Measurements from ENCODE around the gene DCUN1D2.
"Not testable (repeated sequence)": the region's sequence is repeated elsewhere in the genome, so short reads cannot be mapped to it uniquely, and the experiment has no call there.

Gene DCUN1D2

GRCh38 chr13:113443991-113444390, 46.5 kb downstream of the DCUN1D2 start:
- H3K4me3 ChIP-seq (ENCODE audit: control insufficient read depth, low read depth, low read length) = no peak overlapping the region
- DNase-seq (ENCODE audit: low read depth) = no peak
- no peak for TF ChIP-seq CTCF (IDR thresholded peaks at IDR 0.05; ENCODE audit: control insufficient read depth, insufficient read depth, low read depth, low read length, missing control alignments)

GRCh38 chr13:113442985-113443362, 47.5 kb downstream of the DCUN1D2 start:
- no peak for TF ChIP-seq CTCF (IDR thresholded peaks at IDR 0.05; ENCODE audit: control insufficient read depth, insufficient read depth, low read depth, low read length, missing control alignments)
- no peak overlapping the region for H3K4me3 ChIP-seq (ENCODE audit: control insufficient read depth, low read depth, low read length)
- DNase-seq (ENCODE audit: low read depth) = no peak

GRCh38 chr13:113442354-113442984, 48.0 kb downstream of the DCUN1D2 start:
- no peak overlapping the region for H3K4me3 ChIP-seq (ENCODE audit: control insufficient read depth, low read depth, low read length)
- TF ChIP-seq CTCF (IDR thresholded peaks at IDR 0.05; ENCODE audit: control insufficient read depth, insufficient read depth, low read depth, low read length, missing control alignments) = no peak
- no peak for DNase-seq (ENCODE audit: low read depth)

- H3K4me3 ChIP-seq (ENCODE audit: control insufficient read depth, low read depth, low read length) = no peak overlapping the region
- no peak for DNase-seq (ENCODE audit: low read depth)
- no peak for TF ChIP-seq CTCF (IDR thresholded peaks at IDR 0.05; ENCODE audit: control insufficient read depth, insufficient read depth, low read depth, low read length, missing control alignments)
Observed at GRCh38 chr13:113441661-113442060, 48.9 kb downstream of the DCUN1D2 start.

- no peak for DNase-seq (ENCODE audit: low read depth)
- no peak for TF ChIP-seq CTCF (IDR thresholded peaks at IDR 0.05; ENCODE audit: control insufficient read depth, insufficient read depth, low read depth, low read length, missing control alignments)
- no peak overlapping the region for H3K4me3 ChIP-seq (ENCODE audit: control insufficient read depth, low read depth, low read length)
Observed at GRCh38 chr13:113437408-113438010, 53.0 kb downstream of the DCUN1D2 start.

GRCh38 chr13:113436866-113437265, 53.6 kb downstream of the DCUN1D2 start:
- not testable (repeated sequence) for DNase-seq (ENCODE audit: low read depth); H3K4me3 ChIP-seq (ENCODE audit: control insufficient read depth, low read depth, low read length)

- not testable (repeated sequence) for DNase-seq (ENCODE audit: low read depth)
Observed at GRCh38 chr13:113435907-113436306, 54.6 kb downstream of the DCUN1D2 start.

More at GRCh38 chr13:113435907-113436306, 54.6 kb downstream of the DCUN1D2 start:
- not testable (repeated sequence) for H3K4me3 ChIP-seq (ENCODE audit: control insufficient read depth, low read depth, low read length)
